GM19395 (cell line): ENCODE data around the gene RUSF1.
"Not testable (repeated sequence)": the region's sequence is repeated elsewhere in the genome, so short reads cannot be mapped to it uniquely, and the experiment has no call there.

Source experiments
- ATAC-seq: cut with Tn5 transposase; IDR thresholded peaks from one replicate; pipeline ENCODE4 v1.9.1; 2021; ENCODE audit warnings: mild to moderate bottlenecking, moderate library complexity; ENCODE audit not compliant: unreplicated experiment

The RUSF1 gene

GRCh38 chr16:31488468-31489297, 19.5 kb downstream of the RUSF1 start:
- no peak for ATAC-seq

GRCh38 chr16:31487720-31488467, 20.3 kb downstream of the RUSF1 start:
- peak; percentile 80 for ATAC-seq

- ATAC-seq = no peak
These were observed 21.0 kb downstream of the RUSF1 start for GRCh38 chr16:31487071-31487719.

DNA sequence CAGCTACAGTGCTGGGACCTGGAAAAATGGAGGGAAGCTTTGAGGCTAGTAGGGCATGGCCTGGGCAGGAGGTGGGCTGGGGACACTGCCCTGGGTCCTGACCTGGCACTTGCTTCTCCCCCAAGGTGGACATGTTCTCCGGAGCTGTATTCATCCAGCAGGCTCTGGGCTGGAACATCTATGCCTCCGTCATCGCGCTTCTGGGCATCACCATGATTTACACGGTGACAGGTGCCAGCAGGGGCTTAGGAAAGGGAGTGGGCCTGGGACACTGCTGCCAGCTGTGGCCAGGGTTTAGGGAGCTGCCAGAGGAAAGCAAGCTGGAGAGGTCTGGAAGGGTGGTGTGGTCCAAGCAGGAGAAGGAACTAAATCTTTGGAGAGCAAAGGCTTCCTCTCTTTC, 22.1 kb downstream of the RUSF1 start:
- no peak for ATAC-seq

DNA sequence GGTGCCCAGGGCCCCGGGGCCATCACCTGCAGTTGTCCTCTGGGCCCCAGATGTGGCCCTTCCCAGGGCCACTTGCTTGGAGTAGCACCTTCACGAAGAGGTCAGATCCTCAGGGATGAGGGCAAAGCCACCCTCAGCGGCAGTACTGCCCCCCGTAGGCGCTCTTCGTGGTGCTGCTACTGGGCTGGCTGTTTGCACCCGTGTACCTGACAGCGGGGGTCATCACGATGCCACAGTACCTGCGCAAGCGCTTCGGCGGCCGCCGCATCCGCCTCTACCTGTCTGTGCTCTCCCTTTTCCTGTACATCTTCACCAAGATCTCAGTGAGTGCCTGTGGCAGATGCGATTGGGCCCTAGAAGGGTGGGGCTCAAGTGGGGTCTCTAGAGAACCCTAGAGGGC, 22.6 kb downstream of the RUSF1 start:
- no peak for ATAC-seq

DNA sequence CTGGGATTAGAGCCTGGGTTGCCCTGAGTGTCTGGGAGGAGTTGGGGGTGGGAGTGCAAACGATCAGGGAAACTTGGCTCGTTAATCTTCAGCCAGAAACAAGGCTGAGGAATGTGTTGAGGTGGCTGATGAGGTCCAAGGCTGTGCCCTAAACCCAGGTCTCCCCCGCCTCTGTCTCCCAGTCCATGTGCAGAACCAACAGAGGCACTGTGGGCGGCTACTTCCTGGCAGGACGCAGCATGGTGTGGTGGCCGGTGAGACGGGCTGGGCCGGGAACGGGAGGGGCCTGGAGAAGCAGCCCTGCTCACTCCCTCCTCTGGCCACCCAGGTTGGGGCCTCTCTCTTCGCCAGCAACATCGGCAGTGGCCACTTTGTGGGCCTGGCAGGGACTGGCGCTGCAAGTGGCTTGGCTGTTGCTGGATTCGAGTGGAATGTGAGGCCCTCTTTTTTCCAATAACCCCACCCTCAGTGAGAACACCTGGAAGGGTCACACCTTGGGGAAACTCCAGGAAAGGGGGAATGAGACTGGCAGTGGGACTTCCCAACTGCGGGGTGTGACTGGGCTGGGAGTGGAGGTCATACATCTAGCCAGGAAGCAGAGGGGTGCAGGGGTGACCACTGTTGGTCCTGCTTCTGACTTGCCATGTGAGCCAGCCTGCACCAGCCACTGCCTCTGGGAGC, 23.6 kb downstream of the RUSF1 start:
- ATAC-seq = no peak

DNA sequence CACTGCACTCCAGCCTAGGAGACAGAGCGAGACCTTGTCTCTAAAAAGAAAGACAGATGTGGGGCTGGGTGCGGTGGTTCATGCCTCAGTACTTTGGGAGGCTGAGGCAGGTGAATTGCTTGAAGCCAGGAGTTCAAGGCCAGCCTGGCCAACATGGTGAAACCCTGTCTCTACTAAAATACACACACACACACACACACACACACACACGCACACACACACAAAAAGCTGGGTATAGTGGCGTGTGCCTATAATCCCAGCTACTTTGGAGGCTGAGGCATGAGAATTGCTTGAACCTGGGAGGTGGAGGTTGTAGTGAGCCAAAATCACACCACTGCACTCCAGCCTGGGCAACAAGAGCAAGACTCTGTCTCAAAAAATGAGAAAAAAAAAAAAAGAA, 24.1 kb downstream of the RUSF1 start:
- not testable (repeated sequence) for ATAC-seq

GRCh38 chr16:31483081-31483480, 25.1 kb downstream of the RUSF1 start, which contains the start of gene SLC5A2:
SLC5A2 (plus strand) TSS chr16:31483123; CDS start chr16:31483137, 14 bp downstream.
- no peak for ATAC-seq

- no peak for ATAC-seq
These were observed 27.2 kb downstream of the RUSF1 start for GRCh38 chr16:31480851-31481536.

GRCh38 chr16:31479751-31480150, 28.4 kb downstream of the RUSF1 start:
- no peak for ATAC-seq

DNA sequence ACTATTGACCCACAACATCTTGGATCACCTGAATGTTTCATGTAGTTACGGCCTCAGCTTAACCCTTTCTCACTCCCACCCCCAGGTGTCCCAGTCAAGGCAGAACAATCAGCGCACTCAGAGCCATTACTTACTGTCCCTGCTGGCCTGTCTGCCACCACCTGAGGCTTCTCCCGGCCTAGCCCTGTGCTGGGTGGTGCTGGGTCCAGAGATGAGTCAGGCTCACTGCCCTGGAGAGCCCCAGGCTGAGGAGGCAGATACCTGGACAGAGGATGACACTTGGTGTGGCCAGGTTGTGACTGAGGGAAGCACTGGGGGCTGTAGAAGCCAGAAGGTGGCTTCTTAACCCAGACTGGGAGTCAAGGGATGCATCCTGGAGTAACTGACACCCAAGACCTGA, 29.2 kb downstream of the RUSF1 start:
- no peak for ATAC-seq

DNA sequence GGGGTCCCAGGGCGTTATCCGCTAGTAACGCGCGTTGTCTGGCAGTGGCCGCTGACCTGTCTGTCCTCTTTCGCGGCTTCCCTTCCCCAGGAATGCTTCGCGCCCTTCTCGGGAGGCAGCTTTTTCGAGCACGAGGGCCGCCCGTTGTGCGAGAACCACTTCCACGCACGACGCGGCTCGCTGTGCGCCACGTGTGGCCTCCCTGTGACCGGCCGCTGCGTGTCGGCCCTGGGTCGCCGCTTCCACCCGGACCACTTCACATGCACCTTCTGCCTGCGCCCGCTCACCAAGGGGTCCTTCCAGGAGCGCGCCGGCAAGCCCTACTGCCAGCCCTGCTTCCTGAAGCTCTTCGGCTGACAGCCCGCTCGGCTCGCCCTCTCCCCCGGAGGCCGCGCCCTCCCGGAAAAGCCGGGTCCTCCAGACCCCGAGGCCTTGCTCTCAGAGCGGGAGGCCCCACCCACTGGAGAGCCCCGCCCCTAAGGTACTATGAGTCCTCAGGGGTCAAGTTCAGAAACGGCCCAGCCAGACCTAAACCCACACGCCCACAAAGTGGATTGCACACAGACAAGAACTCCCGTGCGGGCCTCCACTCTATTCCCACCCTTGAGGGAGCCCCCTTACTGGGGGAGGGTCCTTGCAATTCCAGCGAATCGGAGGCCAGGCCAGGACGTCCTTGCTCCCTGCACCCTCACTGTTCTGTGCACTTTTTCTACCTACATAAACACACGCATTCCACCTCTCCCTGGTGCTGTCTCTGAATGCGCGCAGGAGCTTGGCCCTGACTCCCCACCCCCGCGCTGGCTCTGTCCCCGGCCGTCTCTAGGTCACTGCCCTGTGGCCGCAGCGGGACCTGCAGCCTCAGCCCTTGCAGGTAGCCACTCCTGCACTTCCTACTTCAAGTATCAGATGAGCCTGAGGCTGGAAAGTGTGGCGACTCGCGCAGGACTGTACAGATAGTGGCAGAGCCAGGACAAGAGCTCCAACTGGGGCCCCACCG, 30.7 kb downstream of the RUSF1 start:
- ATAC-seq = peak; percentile 39

- ATAC-seq = peak; percentile 45
These were observed 31.6 kb downstream of the RUSF1 start for GRCh38 chr16:31476303-31477219.

- ATAC-seq = no peak
These were observed 32.3 kb downstream of the RUSF1 start for GRCh38 chr16:31475946-31476302.

- no peak for ATAC-seq
These were observed 33.1 kb downstream of the RUSF1 start for GRCh38 chr16:31474773-31475738.

- ATAC-seq = no peak
These were observed 33.9 kb downstream of the RUSF1 start for GRCh38 chr16:31474173-31474714.
